ENCODE measurements around the gene TMA7.

TMA7 gene

GRCh38 chr3:48419149-48419548 is 20.9 kb upstream of the TMA7 start:
- TF ChIP-seq ZNF274 (IDR thresholded peaks at IDR 0.05; ENCODE audit: low read depth, low read length) (no peak), SUZ12 (IDR thresholded peaks at IDR 0.05; ENCODE audit: extremely low read depth, insufficient read depth, insufficient read length) (no peak), YY1 (IDR thresholded peaks at IDR 0.05; ENCODE audit: insufficient read depth, insufficient read length) (no peak)
- Histone ChIP-seq H3K36me3 (ENCODE audit: insufficient read depth, insufficient read length, low read length) (peaks cover 92% of the 10 kb centered on the region), H3K9me3 (ENCODE audit: insufficient read depth, low read length) (no peaks in the 10 kb centered on the region), H3K4me3 (ENCODE audit: insufficient read length, low read depth) (no peak overlapping the region), H3K9ac (ENCODE audit: insufficient read length, low read depth) (no peak overlapping the region), H3K27me3 (ENCODE audit: insufficient read depth, insufficient read length) (no peaks in the 10 kb centered on the region), H3K4me1 (ENCODE audit: insufficient read depth, insufficient read length) (peaks cover 3% of the 10 kb centered on the region)
- no peak for DNase-seq (ENCODE audit: low read depth, low spot score)

GRCh38 chr3:48419597-48419996 is 20.5 kb upstream of the TMA7 start:
- Histone ChIP-seq H3K4me1 (ENCODE audit: insufficient read depth, insufficient read length) (peaks cover 5% of the 10 kb centered on the region), H3K9ac (ENCODE audit: insufficient read length, low read depth) (no peak overlapping the region), H3K36me3 (ENCODE audit: insufficient read depth, insufficient read length, low read length) (peaks cover 92% of the 10 kb centered on the region), H3K9me3 (ENCODE audit: insufficient read depth, low read length) (no peaks in the 10 kb centered on the region), H3K27me3 (ENCODE audit: insufficient read depth, insufficient read length) (no peaks in the 10 kb centered on the region), H3K4me3 (ENCODE audit: insufficient read length, low read depth) (no peak overlapping the region)
- DNase-seq (ENCODE audit: low read depth, low spot score), result no peak
- TF ChIP-seq YY1 (IDR thresholded peaks at IDR 0.05; ENCODE audit: insufficient read depth, insufficient read length) (no peak), ZNF274 (IDR thresholded peaks at IDR 0.05; ENCODE audit: low read depth, low read length) (no peak), SUZ12 (IDR thresholded peaks at IDR 0.05; ENCODE audit: extremely low read depth, insufficient read depth, insufficient read length) (no peak)

- no peak for DNase-seq (ENCODE audit: low read depth, low spot score)
- Histone ChIP-seq H3K4me1 (ENCODE audit: insufficient read depth, insufficient read length) (peaks cover 11% of the 10 kb centered on the region), H3K9ac (ENCODE audit: insufficient read length, low read depth) (no peak overlapping the region), H3K4me3 (ENCODE audit: insufficient read length, low read depth) (no peak overlapping the region), H3K36me3 (ENCODE audit: insufficient read depth, insufficient read length, low read length) (peaks cover 88% of the 10 kb centered on the region), H3K9me3 (ENCODE audit: insufficient read depth, low read length) (no peaks in the 10 kb centered on the region), H3K27me3 (ENCODE audit: insufficient read depth, insufficient read length) (no peaks in the 10 kb centered on the region)
- TF ChIP-seq SUZ12 (IDR thresholded peaks at IDR 0.05; ENCODE audit: extremely low read depth, insufficient read depth, insufficient read length), result no peak
Measured at GRCh38 chr3:48420561-48420960, 19.5 kb upstream of the TMA7 start.

GRCh38 chr3:48422272-48422671 is 17.8 kb upstream of the TMA7 start:
- Histone ChIP-seq H3K4me1 (ENCODE audit: insufficient read depth, insufficient read length) (peaks cover 14% of the 10 kb centered on the region), H3K9ac (ENCODE audit: insufficient read length, low read depth) (no peak overlapping the region), H3K9me3 (ENCODE audit: insufficient read depth, low read length) (no peaks in the 10 kb centered on the region), H3K36me3 (ENCODE audit: insufficient read depth, insufficient read length, low read length) (peaks cover 78% of the 10 kb centered on the region), H3K4me3 (ENCODE audit: insufficient read length, low read depth) (no peak overlapping the region), H3K27me3 (ENCODE audit: insufficient read depth, insufficient read length) (no peaks in the 10 kb centered on the region)
- TF ChIP-seq ZNF274 (IDR thresholded peaks at IDR 0.05; ENCODE audit: low read depth, low read length), result no peak
- TF ChIP-seq YY1 (IDR thresholded peaks at IDR 0.05; ENCODE audit: insufficient read depth, insufficient read length), result no peak
- no peak for TF ChIP-seq SUZ12 (IDR thresholded peaks at IDR 0.05; ENCODE audit: extremely low read depth, insufficient read depth, insufficient read length)
- DNase-seq (ENCODE audit: low read depth, low spot score), result no peak

GRCh38 chr3:48422681-48423080 is 17.4 kb upstream of the TMA7 start:
- no peak for DNase-seq (ENCODE audit: low read depth, low spot score)
- Histone ChIP-seq H3K9me3 (ENCODE audit: insufficient read depth, low read length) (no peaks in the 10 kb centered on the region), H3K4me3 (ENCODE audit: insufficient read length, low read depth) (no peak overlapping the region), H3K9ac (ENCODE audit: insufficient read length, low read depth) (no peak overlapping the region), H3K36me3 (ENCODE audit: insufficient read depth, insufficient read length, low read length) (peaks cover 74% of the 10 kb centered on the region), H3K4me1 (ENCODE audit: insufficient read depth, insufficient read length) (peaks cover 18% of the 10 kb centered on the region), H3K27me3 (ENCODE audit: insufficient read depth, insufficient read length) (no peaks in the 10 kb centered on the region)
- TF ChIP-seq ZNF274 (IDR thresholded peaks at IDR 0.05; ENCODE audit: low read depth, low read length) (no peak), SUZ12 (IDR thresholded peaks at IDR 0.05; ENCODE audit: extremely low read depth, insufficient read depth, insufficient read length) (no peak), YY1 (IDR thresholded peaks at IDR 0.05; ENCODE audit: insufficient read depth, insufficient read length) (no peak)

- Histone ChIP-seq H3K9me3 (ENCODE audit: insufficient read depth, low read length) (no peaks in the 10 kb centered on the region), H3K4me1 (ENCODE audit: insufficient read depth, insufficient read length) (peaks cover 25% of the 10 kb centered on the region), H3K27me3 (ENCODE audit: insufficient read depth, insufficient read length) (no peaks in the 10 kb centered on the region), H3K36me3 (ENCODE audit: insufficient read depth, insufficient read length, low read length) (peaks cover 71% of the 10 kb centered on the region), H3K4me3 (ENCODE audit: insufficient read length, low read depth) (no peak overlapping the region), H3K9ac (ENCODE audit: insufficient read length, low read depth) (no peak overlapping the region)
- no peak for DNase-seq (ENCODE audit: low read depth, low spot score)
- TF ChIP-seq SUZ12 (IDR thresholded peaks at IDR 0.05; ENCODE audit: extremely low read depth, insufficient read depth, insufficient read length) (no peak), ZNF274 (IDR thresholded peaks at IDR 0.05; ENCODE audit: low read depth, low read length) (no peak), YY1 (IDR thresholded peaks at IDR 0.05; ENCODE audit: insufficient read depth, insufficient read length) (no peak)
Measured at GRCh38 chr3:48423241-48423882, 16.7 kb upstream of the TMA7 start.

GRCh38 chr3:48423883-48424695 is 16.0 kb upstream of the TMA7 start:
- peaks cover 26% of the 10 kb centered on the region for H3K4me1 ChIP-seq (ENCODE audit: insufficient read depth, insufficient read length)
- TF ChIP-seq SUZ12 (IDR thresholded peaks at IDR 0.05; ENCODE audit: extremely low read depth, insufficient read depth, insufficient read length), result no peak
- TF ChIP-seq YY1 (IDR thresholded peaks at IDR 0.05; ENCODE audit: insufficient read depth, insufficient read length), result no peak
- no peak for TF ChIP-seq ZNF274 (IDR thresholded peaks at IDR 0.05; ENCODE audit: low read depth, low read length)
- H3K27me3 ChIP-seq (ENCODE audit: insufficient read depth, insufficient read length), result no peaks in the 10 kb centered on the region
- H3K4me3 ChIP-seq (ENCODE audit: insufficient read length, low read depth), result no peak overlapping the region
- H3K9ac ChIP-seq (ENCODE audit: insufficient read length, low read depth), result no peak overlapping the region
- DNase-seq (ENCODE audit: low read depth, low spot score), result no peak
- H3K36me3 ChIP-seq (ENCODE audit: insufficient read depth, insufficient read length, low read length), result peaks cover 64% of the 10 kb centered on the region
- H3K9me3 ChIP-seq (ENCODE audit: insufficient read depth, low read length), result no peaks in the 10 kb centered on the region
